Subcutaneous abdominal adipose tissue (tissue), 5 donors: Measurements from ENCODE around the gene PELI2.

ENCODE experiments used
- H3K27ac ChIP-seq: one replicate; pipeline ENCODE4 v1.7.0; 2013; ENCODE audit warnings: low read depth, mild to moderate bottlenecking, inconsistent platforms, low read length, moderate library complexity
- H3K27me3 ChIP-seq, 5 donors: one replicate each; pipeline ENCODE4 v1.7.0; 2013; ENCODE audit warnings: low read length in 5 of 5, inconsistent platforms in 1 of 5; ENCODE audit not compliant: control insufficient read depth in 5 of 5, insufficient read depth in 4 of 5
- H3K36me3 ChIP-seq, 5 donors: one replicate each; pipeline ENCODE4 v1.7.0; 2013; ENCODE audit warnings: low read length in 5 of 5; ENCODE audit not compliant: control insufficient read depth in 5 of 5, insufficient read depth in 5 of 5
- H3K4me1 ChIP-seq, 5 donors: one replicate each; pipeline ENCODE4 v1.7.0; 2013; ENCODE audit warnings: low read length in 5 of 5, mild to moderate bottlenecking in 3 of 5, moderate library complexity in 1 of 5; ENCODE audit not compliant: control insufficient read depth in 5 of 5, insufficient read depth in 5 of 5
- H3K4me3 ChIP-seq, 5 donors: one replicate each; pipeline ENCODE4 v1.7.0; 2013; ENCODE audit warnings: low read length in 5 of 5, low read depth in 1 of 5
- H3K9ac ChIP-seq, 5 donors: one replicate each; pipeline ENCODE4 v1.7.0; 2013; ENCODE audit warnings: low read length in 5 of 5, mild to moderate bottlenecking in 4 of 5, moderate library complexity in 3 of 5
- H3K9me3 ChIP-seq, 5 donors: one replicate each; pipeline ENCODE4 v1.7.0; 2013; ENCODE audit warnings: low read length in 5 of 5; ENCODE audit not compliant: control insufficient read depth in 5 of 5
- donor health status: healthy.
- donor health status: healthy.
- donor health status: healthy.
- donor health status: healthy.
- donor health status: healthy.

PELI2 gene

GRCh38 chr14:56248442-56248841, 130.2 kb downstream of the PELI2 start:
- Histone ChIP-seq H3K9ac (no peak overlapping the region), H3K4me3 (no peak overlapping the region), H3K27me3 (no peaks in the 10 kb centered on the region), H3K4me1 (peaks cover 0 to 3% (median 0%) of the 10 kb centered on the region in 5 donors), H3K27ac (no peak overlapping the region), H3K36me3 (peaks cover 0 to 3% (median 0%) of the 10 kb centered on the region in 5 donors), H3K9me3 (no peaks in the 10 kb centered on the region)

GRCh38 chr14:56261046-56261445, 142.8 kb downstream of the PELI2 start:
- Histone ChIP-seq H3K9me3 (peaks cover 0 to 12% (median 3%) of the 10 kb centered on the region in 5 donors), H3K9ac (no peak overlapping the region), H3K4me3 (no peak overlapping the region), H3K27me3 (no peaks in the 10 kb centered on the region), H3K27ac (no peak overlapping the region), H3K36me3 (no peaks in the 10 kb centered on the region), H3K4me1 (no peaks in the 10 kb centered on the region)

GRCh38 chr14:56262530-56262929, 144.3 kb downstream of the PELI2 start:
- no peaks in the 10 kb centered on the region for H3K36me3 ChIP-seq
- no peak overlapping the region for H3K4me3 ChIP-seq
- no peak overlapping the region for H3K27ac ChIP-seq
- no peaks in the 10 kb centered on the region for H3K27me3 ChIP-seq
- H3K4me1 ChIP-seq: no peaks in the 10 kb centered on the region
- peaks cover 0 to 11% (median 3%) of the 10 kb centered on the region in 5 donors for H3K9me3 ChIP-seq
- no peak overlapping the region for H3K9ac ChIP-seq

- H3K27me3 ChIP-seq: no peaks in the 10 kb centered on the region
- no peaks in the 10 kb centered on the region for H3K9me3 ChIP-seq
- no peak overlapping the region for H3K9ac ChIP-seq
- peaks cover 0 to 6% (median 0%) of the 10 kb centered on the region in 5 donors for H3K4me1 ChIP-seq
- H3K4me3 ChIP-seq: no peak overlapping the region
- no peak overlapping the region for H3K27ac ChIP-seq
- H3K36me3 ChIP-seq: no peaks in the 10 kb centered on the region
Measured at GRCh38 chr14:56268039-56268438, 149.8 kb downstream of the PELI2 start.

GRCh38 chr14:56268673-56269072, 150.5 kb downstream of the PELI2 start:
- Histone ChIP-seq H3K36me3 (no peaks in the 10 kb centered on the region), H3K4me1 (peaks cover 0 to 8% (median 1%) of the 10 kb centered on the region in 5 donors), H3K4me3 (no peak overlapping the region), H3K27me3 (no peaks in the 10 kb centered on the region), H3K27ac (no peak overlapping the region), H3K9ac (no peak overlapping the region), H3K9me3 (no peaks in the 10 kb centered on the region)

- H3K27me3 ChIP-seq: no peaks in the 10 kb centered on the region
- H3K4me3 ChIP-seq: no peak overlapping the region
- H3K9me3 ChIP-seq: no peaks in the 10 kb centered on the region
- H3K9ac ChIP-seq: no peak overlapping the region
- no peak overlapping the region for H3K27ac ChIP-seq
- no peaks in the 10 kb centered on the region for H3K36me3 ChIP-seq
- H3K4me1 ChIP-seq: peaks cover 0 to 9% (median 3%) of the 10 kb centered on the region in 5 donors
Measured at GRCh38 chr14:56270921-56271320, 152.7 kb downstream of the PELI2 start.

GRCh38 chr14:56271970-56272369, 153.8 kb downstream of the PELI2 start:
- H3K9ac ChIP-seq: no peak overlapping the region
- H3K36me3 ChIP-seq: no peaks in the 10 kb centered on the region
- H3K27ac ChIP-seq: no peak overlapping the region
- no peaks in the 10 kb centered on the region for H3K9me3 ChIP-seq
- H3K4me1 ChIP-seq: peaks cover 0 to 9% (median 3%) of the 10 kb centered on the region in 5 donors
- no peaks in the 10 kb centered on the region for H3K27me3 ChIP-seq
- no peak overlapping the region for H3K4me3 ChIP-seq

- Histone ChIP-seq H3K4me3 (no peak overlapping the region), H3K36me3 (no peaks in the 10 kb centered on the region), H3K9ac (no peak overlapping the region), H3K27ac (no peak overlapping the region), H3K27me3 (no peaks in the 10 kb centered on the region), H3K4me1 (peaks cover 0 to 9% (median 3%) of the 10 kb centered on the region in 5 donors), H3K9me3 (no peaks in the 10 kb centered on the region)
Measured at GRCh38 chr14:56273155-56273554, 154.9 kb downstream of the PELI2 start.

GRCh38 chr14:56273951-56274350, 155.7 kb downstream of the PELI2 start:
- Histone ChIP-seq H3K9me3 (no peaks in the 10 kb centered on the region), H3K27me3 (no peaks in the 10 kb centered on the region), H3K27ac (no peak overlapping the region), H3K9ac (no peak overlapping the region), H3K4me3 (no peak overlapping the region), H3K4me1 (peaks cover 0 to 9% (median 3%) of the 10 kb centered on the region in 5 donors), H3K36me3 (no peaks in the 10 kb centered on the region)

GRCh38 chr14:56274556-56274955, 156.3 kb downstream of the PELI2 start:
- H3K36me3 ChIP-seq: no peaks in the 10 kb centered on the region
- H3K4me1 ChIP-seq: peaks cover 0 to 9% (median 3%) of the 10 kb centered on the region in 5 donors
- H3K27ac ChIP-seq: no peak overlapping the region
- H3K27me3 ChIP-seq: no peaks in the 10 kb centered on the region
- no peak overlapping the region for H3K9ac ChIP-seq
- no peaks in the 10 kb centered on the region for H3K9me3 ChIP-seq
- H3K4me3 ChIP-seq: no peak overlapping the region

GRCh38 chr14:56276108-56276507, 157.9 kb downstream of the PELI2 start:
- Histone ChIP-seq H3K9me3 (no peaks in the 10 kb centered on the region), H3K27ac (no peak overlapping the region), H3K4me3 (no peak overlapping the region), H3K27me3 (no peaks in the 10 kb centered on the region), H3K4me1 (peaks cover 0 to 9% (median 3%) of the 10 kb centered on the region in 5 donors), H3K9ac (no peak overlapping the region), H3K36me3 (no peaks in the 10 kb centered on the region)
